ENCODE data around the gene FLAD1. TPM values are rescaled to one million over a fixed set of nuclear protein-coding genes. Genes with fewer than 3 reads are reported as not detected.

Gene FLAD1
- total RNA-seq, 1 donor from 2014 or later = 34.7 TPM

DNA sequence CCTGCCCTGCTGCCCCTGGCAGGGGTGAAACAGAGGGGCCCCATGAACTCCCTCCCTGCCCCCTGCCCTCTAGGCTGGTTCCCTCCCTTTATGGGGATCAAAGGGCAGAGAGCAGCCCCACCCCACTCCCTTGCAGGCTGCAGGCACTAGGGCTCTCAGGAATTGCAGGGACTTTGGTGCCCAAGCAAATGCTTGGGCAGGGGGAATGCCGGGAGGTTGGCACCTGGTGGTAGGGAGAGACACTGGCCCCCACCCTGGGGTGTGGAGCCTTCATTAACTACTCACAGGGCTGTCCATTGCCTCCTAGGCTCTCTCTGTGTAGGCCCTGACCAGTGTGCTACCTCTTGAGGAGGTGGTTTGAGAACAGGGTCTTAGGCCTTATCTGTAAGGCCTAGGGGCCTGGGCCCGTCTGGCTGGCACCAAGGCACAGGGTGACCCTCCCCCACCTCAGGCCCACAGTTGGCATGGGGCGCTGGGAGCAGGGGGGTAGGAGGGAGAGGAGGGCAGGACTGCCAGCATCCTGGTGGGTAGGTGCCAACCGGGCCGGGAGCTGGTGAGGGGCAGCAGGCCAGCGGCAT, 24.2 kb downstream of the FLAD1 start:
- peak; percentile 38 for ATAC-seq (ENCODE audit: poor library complexity)

DNA sequence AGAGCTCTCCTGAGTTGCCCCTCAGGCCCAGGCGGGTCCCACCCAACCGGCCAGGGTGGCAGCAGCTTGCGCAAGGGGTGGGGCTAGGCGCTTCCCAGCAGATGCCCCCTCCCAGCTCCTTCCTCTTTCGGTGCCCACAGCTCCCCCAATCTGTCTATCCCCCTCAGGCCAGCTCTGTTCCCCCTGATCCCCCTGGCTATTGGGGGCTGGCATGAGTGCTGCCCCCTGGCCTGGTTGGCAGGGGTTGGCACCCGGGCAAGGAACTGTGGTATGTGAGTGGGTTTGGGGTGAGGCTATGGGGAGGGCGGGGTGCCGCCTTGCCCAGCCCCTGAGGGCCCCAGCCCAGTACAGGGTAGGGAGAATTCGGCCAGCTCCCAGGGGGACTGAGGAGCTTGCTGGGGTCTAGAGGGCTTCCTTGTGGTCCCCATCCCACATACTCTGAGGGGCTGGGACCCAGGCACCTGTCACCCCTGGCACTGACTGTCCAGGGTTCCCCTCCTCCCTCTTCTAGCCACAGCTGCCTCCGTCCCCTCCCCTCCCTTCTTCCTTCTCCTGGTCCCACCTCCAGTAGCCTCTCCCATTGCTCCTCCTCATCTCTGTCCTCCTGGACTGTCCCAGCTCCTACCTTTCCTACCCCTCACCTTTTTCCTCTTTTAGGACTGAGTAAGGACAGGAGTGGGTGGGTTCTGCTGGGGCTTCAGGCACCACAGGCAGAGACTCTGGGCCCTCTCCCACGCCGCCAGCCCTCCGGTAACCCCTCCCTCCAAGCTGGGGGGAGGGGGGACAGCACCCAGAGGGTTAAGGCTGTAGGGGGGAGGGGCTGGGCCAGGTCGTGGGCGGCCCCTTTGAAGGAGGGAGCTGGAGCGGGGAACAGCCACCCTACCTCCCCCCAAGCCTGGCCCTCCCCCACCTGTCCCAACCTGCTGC, 25.1 kb downstream of the FLAD1 start:
- ATAC-seq (ENCODE audit: poor library complexity) (no peak), DNase-seq (peak; percentile 72)
- intact Hi-C loops (cut with DNase I) = no loop called here

More for the DNA sequence above, 24.2 kb downstream of the FLAD1 start:
- intact Hi-C loops (cut with DNase I) = no loop called here
- peak; percentile 85 for DNase-seq

DNA sequence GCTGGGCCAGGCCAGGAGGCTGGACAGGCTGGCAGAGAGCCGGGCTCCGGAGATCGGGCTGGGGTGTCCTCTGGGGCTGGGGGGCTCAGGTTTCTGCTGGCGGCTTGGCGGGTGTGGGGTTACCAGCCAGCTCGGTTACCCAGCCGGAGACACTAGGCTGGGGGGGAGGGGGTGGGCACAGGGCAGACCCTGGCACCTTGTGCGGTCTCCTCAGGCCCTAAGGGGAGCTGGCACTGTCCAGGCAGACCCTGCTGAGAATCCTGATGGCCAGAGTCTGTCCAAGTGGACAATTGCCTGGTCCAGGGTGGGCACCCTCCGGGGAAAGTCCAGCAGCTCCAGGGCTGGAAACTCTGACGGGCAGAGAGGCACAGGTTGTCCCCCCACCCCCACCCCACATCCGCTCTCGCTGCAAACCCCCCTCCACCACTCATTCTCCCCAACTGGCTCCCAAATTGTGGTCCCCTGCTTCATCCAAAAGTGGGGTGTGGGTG, 26.1 kb downstream of the FLAD1 start:
- ATAC-seq (ENCODE audit: poor library complexity) (no peak), DNase-seq (no peak)
- intact Hi-C loops (cut with DNase I) = no loop called here

DNA sequence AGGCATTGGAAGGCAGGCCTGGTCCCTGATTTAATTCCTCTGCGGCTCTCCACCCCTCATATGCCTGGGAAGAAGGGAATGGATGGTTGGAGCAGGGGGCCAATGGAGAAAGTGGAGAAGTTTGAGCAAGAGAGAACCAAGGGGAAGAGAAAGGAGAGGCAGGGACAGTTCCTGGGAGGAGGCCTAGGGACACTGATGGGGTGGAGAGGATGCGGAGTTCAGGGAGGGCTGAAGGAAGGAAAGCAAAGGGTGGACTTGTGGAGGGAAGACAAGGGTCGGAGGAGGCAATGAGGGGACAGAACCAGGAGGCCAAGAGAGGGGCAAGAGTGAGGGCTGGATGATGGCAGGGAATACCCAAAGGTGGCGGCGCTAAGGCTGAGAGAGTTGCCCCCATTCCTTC, 26.6 kb downstream of the FLAD1 start:
- intact Hi-C loops (cut with DNase I) = loop anchor here (10.0 kb wide), 1 partner anchor 105 kb away; no protein-coding TSS in a partner anchor

DNA sequence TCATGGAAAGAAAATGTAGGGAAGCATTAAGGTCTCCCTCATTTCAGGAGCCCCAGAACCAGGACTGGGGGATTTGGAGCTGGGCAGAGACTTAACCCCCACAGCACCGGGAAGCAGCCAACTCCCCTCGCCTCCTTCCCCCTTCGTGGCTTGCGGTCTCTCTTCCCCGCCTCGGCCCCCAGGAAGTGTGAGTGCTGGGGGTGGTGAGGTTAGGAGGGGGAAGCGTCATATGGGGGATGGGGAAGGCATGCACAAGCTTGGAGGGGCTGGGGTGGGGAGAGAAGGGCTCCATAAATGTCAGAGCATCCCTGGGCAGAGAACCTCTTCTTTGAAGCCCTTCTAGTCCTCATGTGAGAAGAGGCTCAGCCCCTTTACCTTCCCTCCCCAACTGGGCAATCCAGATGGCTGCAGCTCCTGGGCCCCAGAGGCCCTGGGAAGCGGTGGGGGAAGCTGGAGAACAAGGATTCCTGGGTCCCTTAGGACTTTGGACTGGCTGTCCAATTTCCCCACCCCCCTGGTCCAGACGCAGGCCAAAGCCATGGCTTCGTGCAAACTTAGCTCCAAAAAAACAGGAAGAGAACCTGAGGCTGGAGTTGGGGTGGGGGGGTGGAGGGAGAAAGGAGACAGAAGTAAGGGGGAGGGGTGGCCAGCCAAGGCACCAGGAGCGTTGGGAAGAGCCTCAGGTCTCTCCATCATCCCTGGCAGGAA, 27.2 kb downstream of the FLAD1 start:
- intact Hi-C loops (cut with DNase I) = loop anchor here (10.0 kb wide), 1 partner anchor 106 kb away; no protein-coding TSS in a partner anchor
- DNase-seq (peak; percentile 42), ATAC-seq (ENCODE audit: poor library complexity) (no peak)

More for the DNA sequence above, 26.6 kb downstream of the FLAD1 start:
- ATAC-seq (ENCODE audit: poor library complexity) = no peak
- no peak for DNase-seq

DNA sequence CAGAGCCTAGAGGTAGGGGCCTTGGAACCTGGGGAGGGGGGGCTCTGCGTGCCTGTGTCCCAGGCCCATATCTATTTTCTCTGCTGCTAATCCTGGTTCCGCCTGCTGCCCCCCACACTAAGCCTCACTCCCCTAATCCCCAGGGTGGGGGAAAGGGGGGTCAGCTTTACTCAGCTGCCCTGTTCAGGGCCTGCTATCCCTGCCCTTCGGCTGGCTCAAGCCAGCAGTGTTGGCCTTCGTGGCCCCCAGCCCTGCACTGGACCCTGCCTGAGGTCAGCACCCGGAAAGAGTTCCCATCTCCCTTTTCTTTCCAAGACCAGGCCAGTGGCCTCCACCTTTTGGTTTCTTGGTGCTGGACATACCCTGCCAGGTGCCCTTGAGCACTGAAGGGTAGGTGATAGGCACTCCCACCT, 27.9 kb downstream of the FLAD1 start:
- DNase-seq = no peak
- ATAC-seq (ENCODE audit: poor library complexity) = no peak
- intact Hi-C loops (cut with DNase I) = loop anchor here (10.0 kb wide), 1 partner anchor 106 kb away; no protein-coding TSS in a partner anchor

DNA sequence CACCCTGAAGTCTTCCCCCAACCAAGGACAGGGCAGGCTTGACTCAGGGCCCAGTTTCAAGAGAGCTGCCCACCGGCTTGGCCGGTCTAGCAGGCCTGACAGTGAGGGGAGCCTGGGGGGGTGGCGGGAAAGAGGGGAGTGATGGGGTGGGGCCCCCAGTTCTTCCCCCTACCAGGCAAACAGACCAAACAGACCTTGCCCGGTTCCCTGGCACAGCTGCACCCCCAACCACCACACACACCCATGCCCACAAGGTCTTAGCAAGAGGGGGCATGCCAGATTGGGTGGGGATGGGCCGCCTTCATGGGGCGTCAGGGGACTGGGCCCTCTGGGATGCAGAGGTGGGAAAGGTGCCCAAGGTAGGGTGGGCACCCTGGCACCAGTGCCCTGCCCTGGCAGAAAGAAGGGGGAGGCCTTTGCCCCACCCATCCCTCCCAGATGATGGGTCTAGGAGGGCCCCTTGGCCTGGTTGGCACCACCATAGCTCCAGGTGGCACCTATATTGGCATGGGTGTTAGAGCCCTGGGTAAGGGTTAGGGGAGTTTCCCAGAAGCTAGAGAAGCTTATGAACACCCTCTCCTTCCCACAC, 28.4 kb downstream of the FLAD1 start:
- intact Hi-C loops (cut with DNase I) = loop anchor here (10.0 kb wide), 1 partner anchor 107 kb away; no protein-coding TSS in a partner anchor
- DNase-seq (peak; percentile 24), ATAC-seq (ENCODE audit: poor library complexity) (no peak)

DNA sequence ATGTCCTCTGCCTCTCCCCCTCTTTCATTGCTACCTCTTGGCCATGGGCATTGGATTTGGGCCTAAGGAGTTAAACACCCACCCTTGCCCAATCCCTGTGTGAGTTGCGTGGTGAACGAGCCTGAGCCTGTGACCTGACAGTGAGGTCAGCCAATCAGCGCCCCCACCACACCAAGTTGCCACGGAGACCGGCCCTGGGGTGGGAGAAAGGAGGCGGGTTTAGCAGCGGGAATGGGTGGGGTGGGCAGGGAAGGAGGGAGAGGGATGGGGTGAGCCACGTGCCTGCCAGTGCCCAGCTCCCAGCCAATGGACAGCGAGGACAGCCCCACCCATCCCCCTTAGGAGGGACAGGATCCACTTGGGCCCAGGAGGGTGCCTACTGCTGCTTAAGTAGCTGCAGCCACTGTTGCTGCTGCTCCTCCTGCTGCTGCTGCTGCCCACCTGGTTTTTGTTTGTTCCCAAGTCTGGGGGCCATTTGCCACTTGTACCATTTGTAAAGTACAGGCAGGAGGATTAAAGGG, 28.9 kb downstream of the FLAD1 start:
- intact Hi-C loops (cut with DNase I) = loop anchor here (10.0 kb wide), 1 partner anchor 107 kb away; no protein-coding TSS in a partner anchor
- DNase-seq (peak; percentile 83), ATAC-seq (ENCODE audit: poor library complexity) (peak; percentile 37)

DNA sequence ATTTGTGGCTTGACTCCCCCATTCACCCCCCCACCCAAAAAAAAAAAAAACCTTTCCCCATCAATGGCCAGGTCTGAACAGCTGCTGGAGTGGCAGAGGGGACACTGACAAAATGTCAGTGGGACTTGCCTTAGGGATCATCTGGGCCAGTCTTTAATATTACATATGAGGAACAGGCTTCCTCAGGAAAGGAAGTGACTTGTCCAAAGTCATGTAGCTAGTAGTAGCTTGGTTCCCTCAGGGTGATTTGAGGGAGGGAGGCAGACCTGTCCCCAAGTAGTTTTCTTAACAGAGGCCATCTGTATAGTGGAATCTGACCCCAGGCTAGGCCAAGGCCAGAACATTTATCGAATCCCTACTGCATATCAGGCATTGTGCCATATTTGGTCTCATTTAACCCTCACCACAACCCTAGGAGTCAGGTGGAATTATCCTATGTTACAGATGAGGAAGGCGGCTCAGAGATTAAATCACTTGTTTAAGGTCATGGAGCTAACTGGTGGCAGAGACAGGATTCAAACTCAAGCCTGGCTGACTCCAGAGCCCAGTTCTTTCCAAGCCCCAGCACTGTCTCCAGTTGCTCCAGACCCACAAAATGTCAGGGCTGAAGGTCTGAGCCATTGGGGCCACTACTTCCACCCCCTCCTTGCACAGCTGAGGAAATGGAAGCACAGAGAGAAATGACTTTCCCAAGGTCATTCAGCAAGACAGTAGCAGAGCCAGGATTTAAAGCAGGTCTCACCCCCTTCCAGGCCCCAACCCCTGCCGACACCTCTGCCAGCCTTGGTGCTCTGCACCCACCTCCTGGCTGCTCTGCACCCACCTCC, 29.8 kb downstream of the FLAD1 start:
- intact Hi-C loops (cut with DNase I) = loop anchor here (10.0 kb wide), 1 partner anchor 108 kb away; no protein-coding TSS in a partner anchor
- no peak for DNase-seq
- ATAC-seq (ENCODE audit: poor library complexity) = no peak

DNA sequence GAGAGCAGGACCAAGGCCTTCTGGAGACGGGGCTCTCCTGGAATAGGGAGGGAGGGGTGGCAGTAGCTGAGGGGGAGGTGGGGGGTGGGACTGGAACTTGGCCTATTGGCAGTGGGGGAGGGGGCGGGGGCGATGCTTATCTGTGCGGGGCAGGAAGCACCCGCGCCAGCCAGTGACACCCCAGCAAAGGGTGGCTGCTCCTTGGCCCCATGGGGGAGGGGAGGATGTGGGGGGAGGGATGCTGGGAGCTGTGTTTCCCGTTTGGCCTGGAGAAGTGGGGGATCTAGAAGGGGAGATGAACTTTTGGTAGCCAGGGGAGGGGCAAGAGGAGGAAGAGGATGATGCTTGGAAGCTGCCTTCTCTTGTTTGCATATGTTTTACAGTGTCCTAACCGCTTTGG, 30.5 kb downstream of the FLAD1 start:
- intact Hi-C loops (cut with DNase I) = loop anchor here (10.0 kb wide), 1 partner anchor 109 kb away; no protein-coding TSS in a partner anchor
- ATAC-seq (ENCODE audit: poor library complexity) (no peak), DNase-seq (peak; percentile 21)

DNA sequence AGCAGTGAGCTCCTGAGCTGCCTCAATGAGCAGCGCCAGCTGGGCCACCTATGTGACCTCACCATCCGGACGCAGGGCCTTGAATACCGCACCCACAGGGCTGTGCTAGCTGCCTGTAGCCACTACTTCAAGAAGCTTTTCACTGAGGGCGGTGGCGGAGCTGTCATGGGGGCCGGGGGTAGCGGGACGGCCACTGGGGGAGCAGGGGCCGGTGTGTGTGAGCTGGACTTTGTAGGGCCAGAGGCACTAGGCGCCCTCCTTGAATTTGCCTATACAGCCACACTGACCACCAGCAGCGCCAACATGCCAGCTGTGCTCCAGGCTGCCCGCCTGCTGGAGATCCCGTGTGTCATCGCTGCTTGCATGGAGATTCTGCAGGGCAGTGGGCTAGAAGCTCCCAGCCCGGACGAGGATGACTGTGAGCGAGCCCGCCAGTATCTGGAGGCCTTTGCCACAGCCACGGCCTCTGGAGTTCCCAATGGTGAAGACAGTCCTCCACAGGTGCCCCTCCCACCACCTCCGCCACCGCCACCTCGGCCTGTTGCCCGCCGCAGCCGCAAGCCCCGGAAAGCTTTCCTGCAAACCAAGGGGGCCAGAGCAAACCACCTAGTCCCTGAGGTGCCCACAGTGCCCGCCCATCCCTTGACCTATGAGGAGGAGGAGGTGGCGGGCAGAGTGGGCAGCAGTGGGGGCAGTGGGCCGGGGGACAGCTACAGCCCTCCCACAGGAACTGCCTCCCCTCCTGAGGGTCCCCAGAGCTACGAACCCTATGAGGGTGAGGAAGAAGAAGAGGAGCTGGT, 31.8 kb downstream of the FLAD1 start:
- DNase-seq (peak; percentile 37), ATAC-seq (ENCODE audit: poor library complexity) (no peak)
- intact Hi-C loops (cut with DNase I) = loop anchor here (5.0 to 10.0 kb wide), 2 partner anchors 43 to 110 kb away; partner anchors contain the start of genes CKS1B and SHC1

DNA sequence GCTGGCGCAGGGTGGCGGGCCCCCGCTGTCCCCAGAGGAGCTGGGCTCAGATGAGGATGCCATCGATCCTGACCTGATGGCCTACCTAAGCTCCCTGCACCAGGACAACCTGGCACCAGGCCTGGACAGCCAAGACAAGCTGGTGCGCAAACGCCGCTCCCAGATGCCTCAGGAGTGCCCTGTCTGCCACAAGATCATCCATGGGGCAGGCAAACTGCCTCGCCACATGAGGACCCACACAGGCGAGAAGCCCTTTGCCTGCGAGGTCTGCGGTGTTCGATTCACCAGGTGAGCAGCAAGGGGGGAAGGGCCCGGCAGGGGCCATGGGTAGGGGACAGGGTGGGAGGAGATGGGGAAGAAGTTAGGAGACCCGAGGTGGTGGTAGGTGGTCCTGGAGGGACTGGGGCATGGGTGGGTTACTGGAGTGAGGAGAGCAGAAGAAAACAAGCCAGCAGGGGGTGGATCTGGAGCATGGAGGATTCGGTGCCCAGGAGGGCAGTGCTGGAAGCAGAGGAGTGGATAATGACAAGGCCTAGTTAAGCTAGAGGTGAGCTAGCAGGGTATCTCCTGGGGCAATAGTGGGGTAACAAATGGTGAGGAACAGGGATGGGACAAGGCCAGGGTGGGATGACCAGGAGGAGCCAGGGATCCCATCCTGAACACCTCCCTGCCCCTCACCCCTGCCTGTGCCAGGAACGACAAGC, 32.5 kb downstream of the FLAD1 start:
- ATAC-seq (ENCODE audit: poor library complexity) (no peak), DNase-seq (peak; percentile 43)
- intact Hi-C loops (cut with DNase I) = loop anchor here (5.0 to 10.0 kb wide), 2 partner anchors 43 to 111 kb away; partner anchors contain the start of genes CKS1B and SHC1

DNA sequence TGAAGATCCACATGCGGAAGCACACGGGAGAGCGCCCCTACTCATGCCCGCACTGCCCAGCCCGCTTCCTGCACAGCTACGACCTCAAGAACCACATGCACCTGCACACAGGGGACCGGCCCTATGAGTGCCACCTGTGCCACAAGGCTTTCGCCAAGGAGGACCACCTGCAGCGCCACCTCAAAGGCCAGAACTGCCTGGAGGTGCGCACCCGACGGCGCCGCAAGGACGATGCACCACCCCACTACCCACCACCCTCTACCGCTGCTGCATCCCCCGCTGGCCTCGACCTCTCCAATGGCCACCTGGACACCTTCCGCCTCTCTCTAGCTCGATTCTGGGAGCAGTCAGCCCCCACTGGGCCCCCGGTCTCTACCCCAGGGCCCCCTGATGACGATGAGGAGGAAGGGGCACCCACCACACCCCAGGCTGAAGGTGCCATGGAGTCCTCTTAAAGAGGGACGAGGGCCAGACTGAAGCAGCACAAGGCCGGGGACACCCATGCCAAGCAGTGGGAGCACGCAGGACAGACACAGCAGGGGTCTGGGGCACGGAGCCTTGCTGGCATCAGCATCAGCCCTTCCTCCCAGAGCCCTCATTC, 33.2 kb downstream of the FLAD1 start:
- intact Hi-C loops (cut with DNase I) = loop anchor here (5.0 to 10.0 kb wide), 2 partner anchors 44 to 112 kb away; partner anchors contain the start of genes CKS1B and SHC1
- no peak for ATAC-seq (ENCODE audit: poor library complexity)
- peak; percentile 44 for DNase-seq

DNA sequence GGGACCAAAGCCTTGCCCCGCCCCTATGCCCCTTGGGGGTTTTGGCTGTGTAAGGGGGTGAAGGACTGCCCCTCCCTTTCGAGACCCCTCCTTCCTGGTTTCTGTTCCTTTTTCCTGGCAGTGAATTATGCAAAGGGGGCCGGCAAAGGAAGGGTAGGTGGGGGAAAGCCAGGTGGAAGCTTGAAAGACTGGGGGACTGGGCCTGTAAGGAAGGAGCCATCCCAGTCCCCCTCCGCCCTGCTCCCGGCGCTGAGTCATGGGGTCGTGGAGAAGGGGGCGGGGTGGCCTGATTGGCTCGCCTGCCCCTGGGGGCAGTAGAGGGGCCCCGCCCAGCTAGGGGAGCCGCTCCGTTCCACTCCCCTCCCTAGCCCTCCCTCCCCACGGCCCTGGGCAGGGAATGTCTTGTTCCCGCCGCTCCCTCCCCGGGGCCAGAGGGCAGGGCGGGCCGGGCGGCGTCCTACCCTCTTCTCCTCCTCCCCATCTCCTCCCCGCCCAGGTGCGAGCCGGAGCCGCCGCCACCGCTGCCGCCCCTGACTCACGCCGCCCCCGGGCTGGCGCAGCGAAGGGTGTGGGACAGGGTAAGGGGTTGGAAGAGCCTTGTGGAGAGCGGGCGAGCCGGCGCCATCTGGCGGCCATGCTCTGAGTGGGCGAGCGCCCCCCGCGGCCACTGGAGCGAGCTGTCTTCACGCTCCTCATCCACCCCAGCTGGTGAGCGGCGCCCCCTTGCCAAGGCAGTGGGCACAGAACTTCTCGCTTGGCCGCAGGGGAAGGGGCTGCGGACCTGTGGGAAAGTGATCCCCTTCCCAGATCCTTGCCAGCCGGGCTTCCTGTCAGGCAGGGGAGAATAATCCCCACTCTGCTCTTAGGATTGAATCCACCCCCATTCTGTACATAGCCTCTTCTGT, 34.1 kb downstream of the FLAD1 start:
- intact Hi-C loops (cut with DNase I) = loop anchor here (5.0 to 10.0 kb wide), 2 partner anchors 45 to 112 kb away; partner anchors contain the start of genes CKS1B and SHC1
- peak; percentile 94 for ATAC-seq (ENCODE audit: poor library complexity)

More for the DNA sequence above, 34.1 kb downstream of the FLAD1 start:
- DNase-seq = peak; percentile 94
